IPS-15b (cell line): ENCODE results near the gene INO80E.
"Not testable (repeated sequence)": the region's sequence is repeated elsewhere in the genome, so short reads cannot be mapped to it uniquely, and the experiment has no call there.

Experiments
- H3K27me3 ChIP-seq: one replicate; pipeline ENCODE4 v1.6.1; 2013; ENCODE audit warnings: low read length; ENCODE audit not compliant: control insufficient read depth, insufficient read depth
- H3K36me3 ChIP-seq: one replicate; pipeline ENCODE4 v1.6.1; 2013; ENCODE audit warnings: low read length; ENCODE audit not compliant: control insufficient read depth, insufficient read depth
- H3K4me1 ChIP-seq: one replicate; pipeline ENCODE4 v1.6.1; 2013; ENCODE audit warnings: mild to moderate bottlenecking, low read length; ENCODE audit not compliant: control insufficient read depth, insufficient read depth
- H3K4me3 ChIP-seq: one replicate; pipeline ENCODE4 v1.5.1; 2013; ENCODE audit warnings: low read depth, low read length
- H3K9ac ChIP-seq: one replicate; pipeline ENCODE4 v1.6.1; 2013; ENCODE audit warnings: low read depth, mild to moderate bottlenecking, low read length
- H3K9me3 ChIP-seq: one replicate; pipeline ENCODE4 v1.6.1; 2013; ENCODE audit warnings: mild to moderate bottlenecking, low read length; ENCODE audit not compliant: control insufficient read depth, insufficient read depth

The INO80E gene

DNA sequence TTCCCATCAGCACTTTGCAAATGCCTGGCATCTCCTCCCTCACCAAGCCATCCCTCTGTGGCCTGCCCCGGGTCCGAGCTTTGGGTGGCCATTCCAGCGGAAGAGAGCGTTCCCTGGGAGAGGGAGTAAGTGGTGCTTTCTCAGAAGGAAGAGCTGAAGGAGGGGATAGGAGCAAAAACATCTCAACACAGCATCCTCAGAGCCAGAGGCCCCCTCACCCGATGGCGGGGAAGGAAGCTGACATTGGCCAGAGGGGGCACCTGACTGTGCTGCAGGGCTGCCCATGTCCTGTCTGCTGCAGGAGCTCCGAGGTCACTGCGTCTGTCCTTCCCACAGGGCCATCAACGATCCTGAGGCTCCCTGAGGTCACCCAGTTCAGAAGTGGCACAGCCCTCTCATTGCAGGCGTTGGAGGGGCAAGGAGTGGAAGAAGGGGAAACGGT, 35.5 kb downstream of the INO80E start:
- Histone ChIP-seq H3K27me3 (peaks cover 12% of the 10 kb centered on the region), H3K9me3 (no peaks in the 10 kb centered on the region), H3K36me3 (peaks cover 3% of the 10 kb centered on the region), H3K4me3 (peak overlapping the region; percentile 49), H3K4me1 (peaks cover 7% of the 10 kb centered on the region), H3K9ac (no peak overlapping the region)

DNA sequence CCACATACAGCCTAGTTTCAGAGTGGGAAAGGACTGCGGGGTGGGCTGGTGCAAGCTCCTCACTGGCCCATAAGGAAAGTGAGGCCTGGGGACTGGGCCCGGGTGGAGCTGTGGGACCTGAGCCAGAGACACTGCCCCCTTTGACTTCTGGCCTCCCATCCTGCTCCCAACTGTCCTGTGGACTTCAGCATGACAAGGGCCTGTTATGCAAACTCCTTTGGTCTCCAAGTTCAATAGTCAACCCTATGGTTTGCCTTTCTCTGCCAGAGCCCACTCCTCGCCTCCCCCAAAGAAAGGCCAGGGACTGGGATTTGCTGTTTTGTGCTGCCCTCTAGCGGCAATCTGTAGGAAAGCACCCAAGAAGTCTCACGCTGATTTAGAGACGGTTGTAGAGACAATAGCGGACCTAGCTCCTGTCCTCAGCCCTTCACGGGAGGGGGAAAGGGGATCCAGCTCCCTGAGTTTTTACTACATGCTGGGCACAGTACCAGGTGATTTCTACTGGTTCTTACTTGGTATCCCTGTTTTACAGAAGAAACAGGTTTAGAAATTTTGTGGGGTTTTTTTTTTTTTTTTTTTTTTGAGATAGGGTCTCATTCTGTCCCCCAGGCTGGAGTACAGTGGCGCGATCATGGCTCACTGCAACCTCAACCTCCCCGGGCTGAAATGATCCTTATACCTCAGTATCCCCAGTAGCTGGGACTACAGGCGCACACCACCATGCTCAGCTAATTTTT, 36.2 kb downstream of the INO80E start:
- Histone ChIP-seq H3K9me3 (no peaks in the 10 kb centered on the region), H3K4me1 (peaks cover 7% of the 10 kb centered on the region), H3K36me3 (no peaks in the 10 kb centered on the region), H3K27me3 (peaks cover 12% of the 10 kb centered on the region), H3K4me3 (peak overlapping the region; percentile 49), H3K9ac (no peak overlapping the region)

DNA sequence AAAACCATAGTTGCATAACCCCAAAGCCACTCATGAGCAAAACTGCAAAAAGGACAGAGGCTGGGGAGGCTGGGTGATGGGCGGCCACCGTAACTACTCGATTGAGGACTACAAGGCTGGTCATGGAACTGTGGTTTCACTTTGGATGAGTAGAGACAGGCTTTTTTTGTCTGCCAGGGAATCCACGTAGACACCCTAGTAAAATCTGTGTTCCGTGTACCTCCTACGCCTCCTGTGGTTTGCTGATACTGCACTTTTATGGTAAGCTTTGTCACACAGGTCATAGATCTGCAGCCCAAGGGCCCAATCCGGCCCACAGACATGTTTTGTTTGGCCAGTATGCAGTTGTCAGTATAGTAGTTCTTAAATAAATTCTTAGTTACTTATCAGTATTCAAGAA, 37.2 kb downstream of the INO80E start:
- H3K36me3 ChIP-seq = no peaks in the 10 kb centered on the region
- H3K9me3 ChIP-seq = no peaks in the 10 kb centered on the region
- no peak overlapping the region for H3K4me3 ChIP-seq
- H3K4me1 ChIP-seq = peaks cover 7% of the 10 kb centered on the region
- H3K27me3 ChIP-seq = peaks cover 12% of the 10 kb centered on the region
- H3K9ac ChIP-seq = no peak overlapping the region

DNA sequence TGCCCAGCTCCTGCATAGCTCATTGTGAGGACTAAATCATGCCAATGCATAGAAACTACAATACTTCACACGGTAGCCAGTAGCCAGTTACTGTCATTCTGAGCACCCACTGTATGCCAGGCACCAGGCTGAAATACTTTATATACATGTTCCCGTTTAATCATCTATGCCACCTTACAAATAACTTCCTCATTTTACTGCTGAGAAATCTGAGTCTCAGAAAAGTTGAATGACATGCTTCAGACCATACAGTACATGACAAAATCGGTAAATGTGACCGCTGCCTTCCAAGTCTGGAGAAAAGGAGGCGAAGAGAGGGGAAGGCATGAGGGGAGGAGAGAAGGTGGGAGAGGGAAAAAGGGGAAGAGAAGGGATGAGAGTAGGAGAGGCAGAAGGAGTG, 44.2 kb downstream of the INO80E start:
- H3K36me3 ChIP-seq = no peaks in the 10 kb centered on the region
- no peak overlapping the region for H3K9ac ChIP-seq
- H3K27me3 ChIP-seq = peaks cover 2% of the 10 kb centered on the region
- H3K9me3 ChIP-seq = no peaks in the 10 kb centered on the region
- H3K4me3 ChIP-seq = no peak overlapping the region
- no peaks in the 10 kb centered on the region for H3K4me1 ChIP-seq

DNA sequence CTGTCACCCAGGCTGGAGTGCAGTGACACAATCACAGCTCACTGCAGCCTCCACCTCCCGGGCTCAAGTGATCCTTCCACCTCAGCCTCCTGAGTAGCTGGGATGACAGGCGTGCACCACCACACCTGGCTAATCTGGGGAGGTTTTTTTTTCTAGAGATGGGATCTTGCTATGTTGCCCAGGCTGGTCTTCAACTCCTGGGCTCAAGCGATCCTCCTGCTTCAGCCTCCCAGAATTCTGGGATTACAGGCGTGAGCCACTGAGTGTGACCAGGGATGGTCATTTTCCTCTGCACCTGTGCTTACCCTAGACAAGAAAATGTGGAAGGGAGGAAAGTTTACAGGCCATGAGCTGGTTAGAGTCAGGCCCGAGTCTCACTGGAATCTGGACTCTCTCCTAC, 44.6 kb downstream of the INO80E start:
- H3K9ac ChIP-seq, H3K36me3 ChIP-seq: not testable (repeated sequence)

DNA sequence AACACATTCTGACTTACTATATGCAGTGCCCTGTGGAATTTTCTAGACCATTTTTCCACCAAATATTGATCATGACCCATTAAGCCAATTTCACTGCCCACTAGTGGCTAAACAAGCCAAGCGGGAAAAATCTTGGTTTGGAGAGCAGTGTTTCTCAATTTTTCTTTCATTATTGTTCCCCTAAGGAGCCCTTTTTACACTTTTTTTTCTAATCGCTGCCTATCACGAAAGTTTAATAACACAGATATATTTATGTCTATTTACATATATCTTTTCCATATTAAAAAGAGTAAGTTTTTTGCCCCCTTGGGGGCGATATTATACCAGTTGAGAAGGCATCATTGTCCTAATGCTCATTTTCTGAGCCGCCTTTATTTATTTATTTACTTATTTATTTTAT, 45.8 kb downstream of the INO80E start:
- peaks cover 6% of the 10 kb centered on the region for H3K27me3 ChIP-seq
- H3K9me3 ChIP-seq = no peaks in the 10 kb centered on the region
- no peak overlapping the region for H3K9ac ChIP-seq
- no peak overlapping the region for H3K4me3 ChIP-seq
- H3K4me1 ChIP-seq = no peaks in the 10 kb centered on the region
- H3K36me3 ChIP-seq = no peaks in the 10 kb centered on the region

More for the DNA sequence above, 44.6 kb downstream of the INO80E start:
- not testable (repeated sequence) for H3K4me3 ChIP-seq, H3K9me3 ChIP-seq, H3K27me3 ChIP-seq, H3K4me1 ChIP-seq

DNA sequence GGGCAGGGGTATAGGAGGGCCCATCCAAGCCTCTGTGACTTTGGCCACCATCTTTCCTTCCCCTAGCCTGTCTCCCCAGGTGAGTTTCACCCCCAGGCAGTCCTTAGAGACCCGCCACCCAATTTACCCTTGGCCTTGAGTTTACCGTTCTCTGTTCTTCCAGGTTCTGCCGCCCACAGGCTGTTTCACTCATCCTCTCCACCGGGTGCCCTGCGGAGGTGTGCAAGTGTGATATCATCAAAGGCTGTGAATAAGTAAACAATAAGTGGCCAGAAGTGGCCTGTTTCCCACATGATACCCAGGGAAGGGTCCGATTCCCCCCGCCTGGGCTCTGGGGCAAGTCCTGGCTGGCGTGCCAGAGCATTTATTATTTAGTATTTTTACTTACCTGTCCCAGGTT, 50.1 kb downstream of the INO80E start:
- Histone ChIP-seq H3K36me3 (no peaks in the 10 kb centered on the region), H3K27me3 (peaks cover 5% of the 10 kb centered on the region), H3K4me1 (no peaks in the 10 kb centered on the region), H3K4me3 (no peak overlapping the region), H3K9ac (no peak overlapping the region), H3K9me3 (no peaks in the 10 kb centered on the region)

DNA sequence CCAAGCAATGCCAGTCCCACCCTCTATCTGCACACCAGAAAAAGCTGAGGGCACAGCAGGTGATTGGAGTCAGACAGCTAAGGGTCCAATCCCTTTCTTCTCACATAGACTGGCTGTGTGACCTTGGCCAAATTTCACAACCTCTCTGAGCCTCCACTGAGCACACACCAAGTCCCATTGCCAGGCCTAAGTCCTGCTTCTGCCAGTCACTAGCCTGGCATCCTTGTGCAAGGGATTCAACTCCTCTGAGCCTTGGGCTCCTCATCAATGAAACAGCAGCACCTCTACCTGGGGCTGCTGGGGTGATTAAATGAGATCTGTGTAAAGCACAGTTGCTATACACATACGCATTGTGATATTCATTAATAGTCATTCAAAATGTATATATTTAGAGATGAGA, 50.5 kb downstream of the INO80E start:
- Histone ChIP-seq H3K9me3 (no peaks in the 10 kb centered on the region), H3K4me3 (no peak overlapping the region), H3K4me1 (no peaks in the 10 kb centered on the region), H3K36me3 (no peaks in the 10 kb centered on the region), H3K27me3 (peaks cover 5% of the 10 kb centered on the region), H3K9ac (no peak overlapping the region)

DNA sequence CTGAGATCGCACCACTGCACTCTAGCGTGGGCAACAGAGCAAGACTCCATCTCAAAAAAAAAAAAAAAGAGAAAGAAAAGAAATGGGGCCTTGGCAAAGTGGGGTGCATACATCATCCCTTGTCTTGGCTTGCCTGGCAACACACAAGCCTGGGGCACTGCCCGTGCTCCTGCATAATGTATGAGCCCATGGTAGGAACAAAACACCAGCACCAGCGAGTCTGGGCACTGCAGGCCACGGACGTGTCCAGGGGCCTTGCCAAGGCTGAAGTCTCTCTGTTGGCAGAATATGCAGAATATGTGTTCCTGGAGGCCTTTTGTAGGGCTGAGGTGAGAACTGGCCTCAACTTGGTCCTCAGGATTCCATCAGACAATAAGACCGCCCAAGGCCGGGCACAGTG, 53.8 kb downstream of the INO80E start:
- Histone ChIP-seq H3K27me3 (peaks cover 8% of the 10 kb centered on the region), H3K36me3 (no peaks in the 10 kb centered on the region), H3K9me3 (no peaks in the 10 kb centered on the region), H3K4me3 (no peak overlapping the region), H3K9ac (no peak overlapping the region), H3K4me1 (peaks cover 2% of the 10 kb centered on the region)

DNA sequence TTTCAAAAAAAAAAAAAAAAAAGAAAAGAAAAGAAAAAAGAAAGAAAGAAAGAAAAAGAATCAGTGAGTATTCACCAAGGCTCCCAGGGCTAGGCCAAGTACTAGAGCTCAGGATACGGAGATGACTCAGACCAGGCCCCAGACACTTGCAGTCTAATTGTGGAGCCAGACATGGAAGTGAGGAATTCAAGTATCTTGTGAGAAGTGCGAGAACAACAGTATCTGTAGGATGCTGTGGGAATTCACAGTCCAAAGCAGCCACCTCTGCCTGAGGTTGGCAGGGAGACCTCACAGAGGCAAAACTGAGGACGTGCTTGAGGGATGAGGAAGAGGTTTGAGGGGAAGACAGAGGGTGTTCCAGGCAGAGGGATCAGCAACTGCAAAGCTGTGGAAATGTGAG, 55.5 kb downstream of the INO80E start:
- Histone ChIP-seq H3K9me3 (no peaks in the 10 kb centered on the region), H3K4me1 (peaks cover 2% of the 10 kb centered on the region), H3K36me3 (no peaks in the 10 kb centered on the region), H3K9ac (no peak overlapping the region), H3K4me3 (no peak overlapping the region), H3K27me3 (peaks cover 7% of the 10 kb centered on the region)

DNA sequence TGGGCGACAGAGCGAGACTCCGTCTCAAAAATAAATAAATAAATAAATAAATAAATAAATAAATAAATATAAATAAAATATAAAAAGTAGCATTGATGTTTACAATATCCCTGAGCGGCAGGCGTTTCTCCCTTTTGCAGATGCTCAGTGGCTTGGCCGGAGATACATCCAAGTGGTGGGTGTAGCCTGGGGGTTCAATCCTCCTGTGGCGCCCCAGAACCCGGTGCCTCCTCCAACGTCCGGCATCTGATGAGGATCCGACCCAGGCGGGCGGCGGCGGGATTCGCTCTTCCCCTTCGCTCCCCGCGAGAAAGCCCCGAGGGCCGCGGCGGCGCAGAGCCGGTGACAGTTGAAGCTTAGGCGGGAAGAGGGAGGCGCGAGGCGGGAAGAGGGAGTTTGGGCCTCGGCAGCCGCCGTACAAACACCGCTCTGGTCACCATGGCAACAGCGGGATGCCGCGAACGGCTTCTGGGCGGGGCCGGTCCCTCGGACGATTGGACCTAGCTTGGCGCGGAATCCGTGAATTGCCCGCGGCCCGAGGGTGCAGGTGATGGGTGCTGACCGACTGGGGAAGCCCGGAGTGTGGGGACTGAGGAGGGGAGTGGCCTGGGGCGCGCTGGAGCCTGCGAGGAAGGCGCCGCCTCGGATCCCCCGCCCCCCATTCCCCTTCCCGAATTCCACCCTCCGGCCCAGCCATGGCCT, 56.8 kb downstream of the INO80E start:
- Histone ChIP-seq H3K9ac (no peak overlapping the region), H3K36me3 (no peaks in the 10 kb centered on the region), H3K9me3 (no peaks in the 10 kb centered on the region), H3K27me3 (peaks cover 3% of the 10 kb centered on the region), H3K4me3 (peak overlapping the region; percentile 78), H3K4me1 (peaks cover 2% of the 10 kb centered on the region)

DNA sequence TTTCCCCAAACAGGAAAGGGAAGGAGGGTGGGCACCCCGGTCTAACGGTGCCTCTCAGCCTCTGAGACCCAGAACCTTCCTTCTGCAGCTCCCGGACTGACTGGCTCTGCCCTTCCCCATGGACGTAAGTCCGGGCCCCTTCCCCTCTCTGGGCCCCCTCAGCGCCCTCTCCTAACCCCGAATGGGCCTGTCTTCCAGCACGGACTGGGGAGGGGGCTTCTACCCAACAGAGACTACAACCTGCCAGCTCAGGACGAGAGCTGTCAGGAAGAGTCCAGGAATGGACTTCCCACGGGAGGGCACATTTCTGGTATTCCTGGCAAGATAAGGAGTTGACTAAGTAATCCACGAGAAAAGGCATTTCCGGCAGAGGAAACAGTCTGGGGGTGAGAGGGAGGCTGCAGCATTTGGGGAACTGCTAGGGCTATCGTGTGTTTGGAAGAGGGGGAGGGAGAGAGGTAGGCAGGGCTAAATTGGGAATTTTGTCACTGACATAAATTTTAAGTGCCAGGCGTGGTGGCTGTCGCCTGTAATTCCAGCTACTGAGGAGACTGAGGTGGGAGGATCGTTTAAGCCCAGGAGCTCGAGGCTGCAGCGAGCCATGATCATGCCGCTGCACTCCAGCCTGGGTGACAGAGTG, 57.5 kb downstream of the INO80E start:
- H3K36me3 ChIP-seq = no peaks in the 10 kb centered on the region
- no peaks in the 10 kb centered on the region for H3K9me3 ChIP-seq
- peak overlapping the region; percentile 78 for H3K4me3 ChIP-seq
- H3K9ac ChIP-seq = no peak overlapping the region
- peaks cover 3% of the 10 kb centered on the region for H3K27me3 ChIP-seq
- peaks cover 2% of the 10 kb centered on the region for H3K4me1 ChIP-seq
